Effector memory CD8-positive, alpha-beta T cell (primary cell): Measurements from ENCODE around the gene MTA2.

Experiments used
- ATAC-seq: fragments of 150-1000 bp; cut with Tn5 transposase; replicated peaks from 2 replicates; pipeline ENCODE4 v1.10.0; 2021; ENCODE audit warnings: mild to moderate bottlenecking, moderate library complexity
- DNase-seq, 3 experiments: peaks; one replicate each; pipeline ENCODE4 v3.0.0; 2021
- H3K27ac Mint-ChIP-seq, 2 donors: one replicate each; pipeline ENCODE4 v1.8.0; 2022; ENCODE audit warnings: mild to moderate bottlenecking in 2 of 2, mixed read lengths in 2 of 2, moderate library complexity in 2 of 2
- H3K27me3 Mint-ChIP-seq, 2 donors: one replicate each; pipeline ENCODE4 v1.8.0; 2022; ENCODE audit warnings: mixed read lengths in 2 of 2
- H3K36me3 Mint-ChIP-seq: one replicate; pipeline ENCODE4 v1.8.0; 2022; ENCODE audit warnings: mild to moderate bottlenecking, moderate library complexity, mixed read lengths; ENCODE audit not compliant: insufficient read depth
- H3K4me1 Mint-ChIP-seq, 2 donors: one replicate each; pipeline ENCODE4 v1.8.0; 2022; ENCODE audit warnings: low read depth in 2 of 2, mixed read lengths in 2 of 2
- H3K4me3 Mint-ChIP-seq, 2 donors: one replicate each; pipeline ENCODE4 v1.8.0; 2022; ENCODE audit warnings: mild to moderate bottlenecking in 2 of 2, mixed read lengths in 2 of 2, moderate library complexity in 2 of 2
- H3K9me3 Mint-ChIP-seq, 2 donors: one replicate each; pipeline ENCODE4 v1.8.0; 2022; ENCODE audit warnings: mixed read lengths in 2 of 2

MTA2 gene

GRCh38 chr11:62608776-62609175 is 7.1 kb upstream of the MTA2 start:
- Mint-ChIP-seq H3K9me3 (no peaks in the 10 kb centered on the region), H3K27ac (peak overlapping the region in 1 of 2 donors; percentile 63), H3K4me1 (peaks cover 35 to 49% of the 10 kb centered on the region in 2 donors), H3K4me3 (no peak overlapping the region), H3K27me3 (no peaks in the 10 kb centered on the region), H3K36me3 (peaks cover 51% of the 10 kb centered on the region)
- no peak for DNase-seq
- ATAC-seq = no peak

GRCh38 chr11:62607714-62608113 is 6.0 kb upstream of the MTA2 start:
- peaks cover 43 to 48% of the 10 kb centered on the region in 2 donors for H3K4me1 Mint-ChIP-seq
- no peaks in the 10 kb centered on the region for H3K9me3 Mint-ChIP-seq
- H3K36me3 Mint-ChIP-seq = peaks cover 48% of the 10 kb centered on the region
- no peak for DNase-seq
- H3K27me3 Mint-ChIP-seq = no peaks in the 10 kb centered on the region
- H3K4me3 Mint-ChIP-seq = no peak overlapping the region
- peak overlapping the region in 1 of 2 donors; percentile 78 for H3K27ac Mint-ChIP-seq
- no peak for ATAC-seq

GRCh38 chr11:62605902-62606301 is 4.2 kb upstream of the MTA2 start:
- peaks cover 36 to 42% of the 10 kb centered on the region in 2 donors for H3K4me1 Mint-ChIP-seq

GRCh38 chr11:62605467-62605866 is 3.8 kb upstream of the MTA2 start:
- no peak for DNase-seq
- Mint-ChIP-seq H3K4me1 (peaks cover 35 to 40% of the 10 kb centered on the region in 2 donors), H3K9me3 (no peaks in the 10 kb centered on the region), H3K36me3 (peaks cover 55% of the 10 kb centered on the region), H3K27ac (peak overlapping the region in 1 of 2 donors; percentile 84), H3K27me3 (no peaks in the 10 kb centered on the region), H3K4me3 (no peak overlapping the region)
- no peak for ATAC-seq

More at GRCh38 chr11:62605902-62606301, 4.2 kb upstream of the MTA2 start:
- H3K27me3 Mint-ChIP-seq = no peaks in the 10 kb centered on the region
- peaks cover 54% of the 10 kb centered on the region for H3K36me3 Mint-ChIP-seq
- no peaks in the 10 kb centered on the region for H3K9me3 Mint-ChIP-seq
- H3K27ac Mint-ChIP-seq = no peak overlapping the region
- ATAC-seq (no peak), DNase-seq (no peak)
- no peak overlapping the region for H3K4me3 Mint-ChIP-seq

GRCh38 chr11:62604460-62605120 is 2.9 kb upstream of the MTA2 start:
- Mint-ChIP-seq H3K4me3 (no peak overlapping the region), H3K9me3 (no peaks in the 10 kb centered on the region), H3K27ac (peak overlapping the region in 1 of 2 donors; percentile 84), H3K4me1 (peaks cover 40 to 42% of the 10 kb centered on the region in 2 donors), H3K36me3 (peaks cover 55% of the 10 kb centered on the region), H3K27me3 (no peaks in the 10 kb centered on the region)
- DNase-seq = no peak
- ATAC-seq = no peak

GRCh38 chr11:62603776-62604299 is 2.2 kb upstream of the MTA2 start:
- Mint-ChIP-seq H3K4me3 (peak overlapping the region; percentile 34 to 62), H3K4me1 (peaks cover 41 to 42% of the 10 kb centered on the region in 2 donors), H3K9me3 (no peaks in the 10 kb centered on the region), H3K36me3 (peaks cover 62% of the 10 kb centered on the region), H3K27me3 (no peaks in the 10 kb centered on the region), H3K27ac (peak overlapping the region in 1 of 2 donors; percentile 3)
- no peak for DNase-seq
- ATAC-seq = no peak

- no peaks in the 10 kb centered on the region for H3K9me3 Mint-ChIP-seq
- H3K4me1 Mint-ChIP-seq = peaks cover 45 to 46% of the 10 kb centered on the region in 2 donors
- H3K27me3 Mint-ChIP-seq = no peaks in the 10 kb centered on the region
- ATAC-seq (no peak), DNase-seq (no peak)
- peak overlapping the region in 1 of 2 donors; percentile 3 for H3K27ac Mint-ChIP-seq
- peaks cover 68% of the 10 kb centered on the region for H3K36me3 Mint-ChIP-seq
- peak overlapping the region; percentile 34 to 62 for H3K4me3 Mint-ChIP-seq
These were observed 1.4 kb upstream of the MTA2 start for GRCh38 chr11:62603072-62603408.

- Mint-ChIP-seq H3K4me1 (peaks cover 44 to 52% of the 10 kb centered on the region in 2 donors), H3K27ac (peak overlapping the region; percentile 92 to 93), H3K36me3 (peaks cover 67% of the 10 kb centered on the region), H3K9me3 (no peaks in the 10 kb centered on the region), H3K4me3 (peak overlapping the region; percentile 95 to 98), H3K27me3 (no peaks in the 10 kb centered on the region)
- ATAC-seq (no peak), DNase-seq (no peak)
These were observed 741 bp upstream of the MTA2 start for GRCh38 chr11:62602141-62603071.

GRCh38 chr11:62601122-62601371 is 618 bp downstream of the MTA2 start:
- ATAC-seq (no peak), DNase-seq (peak in 1 of 3 experiments; percentile 18)
- no peaks in the 10 kb centered on the region for H3K27me3 Mint-ChIP-seq
- H3K4me3 Mint-ChIP-seq = peak overlapping the region; percentile 95 to 98
- H3K36me3 Mint-ChIP-seq = peaks cover 68% of the 10 kb centered on the region
- peak overlapping the region; percentile 92 to 93 for H3K27ac Mint-ChIP-seq
- no peaks in the 10 kb centered on the region for H3K9me3 Mint-ChIP-seq
- H3K4me1 Mint-ChIP-seq = peaks cover 47 to 56% of the 10 kb centered on the region in 2 donors

GRCh38 chr11:62600367-62601121 is 1.1 kb downstream of the MTA2 start:
- no peaks in the 10 kb centered on the region for H3K27me3 Mint-ChIP-seq
- ATAC-seq = no peak
- no peaks in the 10 kb centered on the region for H3K9me3 Mint-ChIP-seq
- peaks cover 47 to 56% of the 10 kb centered on the region in 2 donors for H3K4me1 Mint-ChIP-seq
- peak overlapping the region; percentile 95 to 98 for H3K4me3 Mint-ChIP-seq
- H3K36me3 Mint-ChIP-seq = peaks cover 70% of the 10 kb centered on the region
- no peak for DNase-seq
- H3K27ac Mint-ChIP-seq = peak overlapping the region; percentile 92 to 93

- Mint-ChIP-seq H3K9me3 (no peaks in the 10 kb centered on the region), H3K4me3 (peak overlapping the region; percentile 95 to 98), H3K27me3 (no peaks in the 10 kb centered on the region), H3K36me3 (peaks cover 70% of the 10 kb centered on the region), H3K27ac (peak overlapping the region; percentile 92 to 93), H3K4me1 (peaks cover 45 to 52% of the 10 kb centered on the region in 2 donors)
- no peak for DNase-seq
- no peak for ATAC-seq
These were observed 1.8 kb downstream of the MTA2 start for GRCh38 chr11:62599901-62600300.

- Mint-ChIP-seq H3K27me3 (no peaks in the 10 kb centered on the region), H3K36me3 (peaks cover 73% of the 10 kb centered on the region), H3K27ac (peak overlapping the region; percentile 92 to 93), H3K9me3 (no peaks in the 10 kb centered on the region), H3K4me3 (peak overlapping the region; percentile 95 to 98), H3K4me1 (peaks cover 45 to 51% of the 10 kb centered on the region in 2 donors)
- ATAC-seq (peak; percentile 74), DNase-seq (peak; percentile 93 to 96 (median 93))
These were observed 2.5 kb downstream of the MTA2 start for GRCh38 chr11:62599069-62599696.

GRCh38 chr11:62595124-62595523 is 6.5 kb downstream of the MTA2 start:
- Mint-ChIP-seq H3K9me3 (no peaks in the 10 kb centered on the region), H3K27me3 (no peaks in the 10 kb centered on the region), H3K4me3 (no peak overlapping the region), H3K4me1 (peaks cover 55 to 65% of the 10 kb centered on the region in 2 donors), H3K36me3 (peaks cover 88% of the 10 kb centered on the region), H3K27ac (no peak overlapping the region)
- DNase-seq = no peak
- no peak for ATAC-seq
